A549 (cell line): ENCODE data around the gene MBOAT2.

ENCODE experiments used
- HEYL ChIP-seq: fragments of 250-450 bp; sonication (Bioruptor Pico); IDR thresholded peaks from 2 replicates; pipeline ENCODE4 v1.8.0; 2021; ENCODE audit warnings: mild to moderate bottlenecking, moderate library complexity
- HOXA7 ChIP-seq: fragments of 250-450 bp; sonication (Bioruptor Pico); IDR thresholded peaks from 2 replicates; pipeline ENCODE4 v1.5.0; 2020; ENCODE audit warnings: mild to moderate bottlenecking, moderate library complexity
- TF ChIP-seq, protein P1 (sequence below): fragments of >200 bp; sonication (Bioruptor Twin); formaldehyde crosslinking; IDR thresholded peaks from 3 replicates; pipeline ENCODE4 v1.5.1; 2016

DNA sequence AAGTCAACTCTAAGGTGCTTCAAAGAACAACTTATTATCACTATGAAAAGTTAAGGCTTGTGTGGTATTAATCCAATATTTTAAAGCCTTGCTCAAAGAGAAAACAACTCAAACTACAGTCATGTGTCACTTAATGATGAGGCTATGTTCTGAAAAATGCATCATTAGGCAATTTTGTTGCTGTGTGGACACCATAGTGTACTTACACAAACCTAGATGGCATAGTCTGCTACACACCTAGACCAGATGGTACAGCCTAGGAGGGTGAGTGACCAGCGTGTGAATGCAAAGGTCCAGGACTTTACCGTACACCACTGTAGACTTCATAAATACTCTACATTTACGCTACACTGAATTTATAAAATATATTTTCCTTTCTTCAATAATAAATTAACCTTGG, 3.0 kb downstream of the MBOAT2 start:
- no peak for TF ChIP-seq HOXA7 (CRISPR knock-in tag)
- TF ChIP-seq, protein P1, sequence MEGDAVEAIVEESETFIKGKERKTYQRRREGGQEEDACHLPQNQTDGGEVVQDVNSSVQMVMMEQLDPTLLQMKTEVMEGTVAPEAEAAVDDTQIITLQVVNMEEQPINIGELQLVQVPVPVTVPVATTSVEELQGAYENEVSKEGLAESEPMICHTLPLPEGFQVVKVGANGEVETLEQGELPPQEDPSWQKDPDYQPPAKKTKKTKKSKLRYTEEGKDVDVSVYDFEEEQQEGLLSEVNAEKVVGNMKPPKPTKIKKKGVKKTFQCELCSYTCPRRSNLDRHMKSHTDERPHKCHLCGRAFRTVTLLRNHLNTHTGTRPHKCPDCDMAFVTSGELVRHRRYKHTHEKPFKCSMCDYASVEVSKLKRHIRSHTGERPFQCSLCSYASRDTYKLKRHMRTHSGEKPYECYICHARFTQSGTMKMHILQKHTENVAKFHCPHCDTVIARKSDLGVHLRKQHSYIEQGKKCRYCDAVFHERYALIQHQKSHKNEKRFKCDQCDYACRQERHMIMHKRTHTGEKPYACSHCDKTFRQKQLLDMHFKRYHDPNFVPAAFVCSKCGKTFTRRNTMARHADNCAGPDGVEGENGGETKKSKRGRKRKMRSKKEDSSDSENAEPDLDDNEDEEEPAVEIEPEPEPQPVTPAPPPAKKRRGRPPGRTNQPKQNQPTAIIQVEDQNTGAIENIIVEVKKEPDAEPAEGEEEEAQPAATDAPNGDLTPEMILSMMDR: no peak
- no peak for TF ChIP-seq HEYL
